Calu3 (cell line): ENCODE data around the gene CNTN3. TPM values are rescaled to one million over a fixed set of nuclear protein-coding genes. Genes with fewer than 3 reads are reported as not detected.

Source experiments
- BruUV-seq: library from RNA; stranded (reverse); fragments of 400-500 nt; replicated peaks from 2 replicates; lab custom pipeline; 2021; lab: Mats Ljungman, UMichigan
- CTCF ChIA-PET: fragments of 300-600 bp; sonication (Branson Sonifier 250); formaldehyde crosslinking; loops from one replicate; lab custom pipeline; 2022; ENCODE audit warnings: antibody characterized with exemption; lab: Charles Lee
- DNase-seq: peaks from one replicate; pipeline ENCODE4 v3.0.0; 2022
- H3K27ac Mint-ChIP-seq: one replicate; pipeline ENCODE4 v1.8.0; 2022; ENCODE audit warnings: mixed read lengths; ENCODE audit not compliant: unreplicated experiment
- H3K27me3 Mint-ChIP-seq: one replicate; pipeline ENCODE4 v1.8.0; 2022; ENCODE audit warnings: mixed read lengths; ENCODE audit not compliant: unreplicated experiment
- H3K36me3 Mint-ChIP-seq: one replicate; pipeline ENCODE4 v1.8.0; 2022; ENCODE audit warnings: mild to moderate bottlenecking, moderate library complexity, mixed read lengths; ENCODE audit not compliant: insufficient read depth, unreplicated experiment
- H3K4me1 Mint-ChIP-seq: one replicate; pipeline ENCODE4 v1.8.0; 2022; ENCODE audit warnings: mild to moderate bottlenecking, low read depth, mixed read lengths; ENCODE audit not compliant: unreplicated experiment
- H3K4me3 Mint-ChIP-seq: one replicate; pipeline ENCODE4 v1.8.0; 2022; ENCODE audit warnings: mild to moderate bottlenecking, low read depth, moderate library complexity, mixed read lengths; ENCODE audit not compliant: unreplicated experiment
- H3K9me3 Mint-ChIP-seq: one replicate; pipeline ENCODE4 v1.8.0; 2022; ENCODE audit warnings: low read depth, mixed read lengths; ENCODE audit not compliant: unreplicated experiment
- intact Hi-C: fragments of 100-400 bp; cut with micrococcal nuclease; formaldehyde crosslinking; loops from one replicate; pipeline ENCODE4 v1.10.0; 2022; ENCODE audit not compliant: unreplicated experiment
- total RNA-seq: library from RNA; stranded (reverse); gene quantifications from 2 replicates; pipeline ENCODE4 v1.2.3, GENCODE V29; 2022
- TF ChIP-seq, protein P1 (sequence below): fragments of 200-600 bp; IDR thresholded peaks from one replicate; pipeline ENCODE4 v1.8.0; 2022; ENCODE audit warnings: antibody characterized with exemption; ENCODE audit not compliant: unreplicated experiment

CNTN3 gene
- total RNA-seq, 1 experiment from 2014 or later, result not detected

DNA sequence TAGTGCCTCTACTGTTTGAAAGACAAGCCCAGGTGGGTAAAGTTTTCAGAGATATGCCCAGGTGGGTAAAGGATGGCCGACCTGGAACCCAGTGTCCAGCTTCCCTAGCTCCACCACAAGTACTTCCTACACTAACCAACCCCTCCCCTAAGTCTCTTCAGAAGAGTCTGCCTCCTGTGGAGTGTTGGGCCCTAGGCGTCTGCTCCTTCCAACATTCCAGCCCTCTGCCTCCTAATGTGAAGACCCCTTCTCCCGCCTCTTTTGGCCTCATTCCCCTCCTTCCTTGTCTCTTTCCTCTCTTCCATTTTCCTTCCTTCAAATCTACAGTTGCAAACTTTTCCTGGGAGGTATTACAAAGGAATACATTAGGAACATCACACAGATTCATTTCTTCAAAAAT is 38.6 kb downstream of the CNTN3 start:
- no peaks in the 10 kb centered on the region for H3K4me1 Mint-ChIP-seq
- DNase-seq, result no peak
- H3K27ac Mint-ChIP-seq, result no peak overlapping the region
- BruUV-seq, result no TSS peak
- CTCF ChIA-PET, result no interaction called here
- intact Hi-C loops, result no loop called here
- H3K27me3 Mint-ChIP-seq, result no peaks in the 10 kb centered on the region
- no peak overlapping the region for H3K4me3 Mint-ChIP-seq
- TF ChIP-seq, protein P1, sequence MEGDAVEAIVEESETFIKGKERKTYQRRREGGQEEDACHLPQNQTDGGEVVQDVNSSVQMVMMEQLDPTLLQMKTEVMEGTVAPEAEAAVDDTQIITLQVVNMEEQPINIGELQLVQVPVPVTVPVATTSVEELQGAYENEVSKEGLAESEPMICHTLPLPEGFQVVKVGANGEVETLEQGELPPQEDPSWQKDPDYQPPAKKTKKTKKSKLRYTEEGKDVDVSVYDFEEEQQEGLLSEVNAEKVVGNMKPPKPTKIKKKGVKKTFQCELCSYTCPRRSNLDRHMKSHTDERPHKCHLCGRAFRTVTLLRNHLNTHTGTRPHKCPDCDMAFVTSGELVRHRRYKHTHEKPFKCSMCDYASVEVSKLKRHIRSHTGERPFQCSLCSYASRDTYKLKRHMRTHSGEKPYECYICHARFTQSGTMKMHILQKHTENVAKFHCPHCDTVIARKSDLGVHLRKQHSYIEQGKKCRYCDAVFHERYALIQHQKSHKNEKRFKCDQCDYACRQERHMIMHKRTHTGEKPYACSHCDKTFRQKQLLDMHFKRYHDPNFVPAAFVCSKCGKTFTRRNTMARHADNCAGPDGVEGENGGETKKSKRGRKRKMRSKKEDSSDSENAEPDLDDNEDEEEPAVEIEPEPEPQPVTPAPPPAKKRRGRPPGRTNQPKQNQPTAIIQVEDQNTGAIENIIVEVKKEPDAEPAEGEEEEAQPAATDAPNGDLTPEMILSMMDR, result no peak
- H3K9me3 Mint-ChIP-seq, result peaks cover 16% of the 10 kb centered on the region
- no peaks in the 10 kb centered on the region for H3K36me3 Mint-ChIP-seq

- intact Hi-C loops, result no loop called here
- no peaks in the 10 kb centered on the region for H3K27me3 Mint-ChIP-seq
- no peaks in the 10 kb centered on the region for H3K4me1 Mint-ChIP-seq
- peaks cover 12% of the 10 kb centered on the region for H3K9me3 Mint-ChIP-seq
- CTCF ChIA-PET, result no interaction called here
- no peak for DNase-seq
- H3K4me3 Mint-ChIP-seq, result no peak overlapping the region
- no peak overlapping the region for H3K27ac Mint-ChIP-seq
- TF ChIP-seq, protein P1, result no peak
- H3K36me3 Mint-ChIP-seq, result no peaks in the 10 kb centered on the region
- BruUV-seq, result no TSS peak
Observed at GRCh38 chr3:74571118-74571517, 43.3 kb downstream of the CNTN3 start.
